Measurements from ENCODE around the gene GPC5. TPM values are rescaled to one million over a fixed set of nuclear protein-coding genes. Genes with fewer than 3 reads are reported as not detected.

Gene GPC5
- total RNA-seq, 1 experiment from 2014 or later = 0.15 TPM

GRCh38 chr13:92734068-92734467 lies 1335.6 kb downstream of the GPC5 start:
- Histone ChIP-seq H2BK5ac (ENCODE audit: insufficient read length, low read length) (no peak overlapping the region), H3K9me3 (ENCODE audit: control insufficient read depth, low read depth, low read length) (no peaks in the 10 kb centered on the region), H3K23ac (ENCODE audit: insufficient read length, low read depth, low read length) (no peak overlapping the region), H3K14ac (ENCODE audit: insufficient read depth, low read length) (no peak overlapping the region), H4K8ac (replicated peaks; ENCODE audit: insufficient read length, low read depth, low read length) (no peak overlapping the region), H3K79me2 (ENCODE audit: insufficient read depth, low read length) (no peaks in the 10 kb centered on the region), H3K79me1 (ENCODE audit: insufficient read depth, low read depth, low read length, poor library complexity, severe bottlenecking) (no peaks in the 10 kb centered on the region), H2AK5ac (ENCODE audit: insufficient read length, low read length) (no peak overlapping the region), H2BK15ac (ENCODE audit: low read depth, low read length) (no peak overlapping the region), H2AFZ (ENCODE audit: low read length) (no peak overlapping the region), H2BK120ac (ENCODE audit: low read depth, low read length, poor library complexity, severe bottlenecking) (no peak overlapping the region), H3K18ac (ENCODE audit: insufficient read length, low read depth, low read length) (no peak overlapping the region), H3K23me2 (ENCODE audit: insufficient read length, low read depth, low read length, poor library complexity, severe bottlenecking) (no peaks in the 10 kb centered on the region), H3K56ac (ENCODE audit: insufficient read length, low read depth, low read length) (no peak overlapping the region), H3K4me2 (ENCODE audit: insufficient read depth, insufficient read length, low read length) (no peak overlapping the region), H3K27ac (ENCODE audit: insufficient read length, low read depth, low read length) (no peak overlapping the region), H3K4me1 (ENCODE audit: insufficient read depth, low read length) (no peaks in the 10 kb centered on the region), H4K5ac (ENCODE audit: insufficient read length, low read depth, low read length) (no peak overlapping the region), H4K91ac (ENCODE audit: insufficient read length, low read depth, low read length) (no peak overlapping the region), H3K9ac (ENCODE audit: extremely low read depth, insufficient read length, low read length) (no peak overlapping the region), H3K4ac (ENCODE audit: low read depth, low read length) (no peak overlapping the region), H3T11ph (ENCODE audit: low read length) (no peak overlapping the region), H2BK20ac (ENCODE audit: low read depth, low read length, poor library complexity, severe bottlenecking) (no peak overlapping the region), H3K27me3 (ENCODE audit: insufficient read depth, low read length) (no peaks in the 10 kb centered on the region), H2BK12ac (ENCODE audit: insufficient read length, low read depth, low read length) (no peak overlapping the region), H4K20me1 (ENCODE audit: control insufficient read depth, insufficient read depth, insufficient read length) (no peaks in the 10 kb centered on the region)
- Mint-ChIP-seq H3K4me3 (no peak overlapping the region), H3K36me3 (ENCODE audit: insufficient read depth in 1 of 3, low read depth in 3 of 3) (no peaks in the 10 kb centered on the region), H3K27me3 (ENCODE audit: low read depth) (no peaks in the 10 kb centered on the region; the same call in none of the 2 replicates), H3K9me3 (no peaks in the 10 kb centered on the region; a peak in 1 of 5 replicates), H3K27ac (no peak overlapping the region), H3K4me1 (no peaks in the 10 kb centered on the region)
- no peak for TF ChIP-seq CTCF (conservative IDR thresholded peaks at IDR 0.05)
- WGBS (ENCODE audit: extremely low coverage, insufficient read length, low lambda C conversion rate) = no CpG with 5 or more reads among the region's 1 CpG
- DNase-seq = no peak

Measured in H9 (cell line).